Measurements from ENCODE around the gene MRPS2. TPM values are rescaled to one million over a fixed set of nuclear protein-coding genes. Genes with fewer than 3 reads are reported as not detected.

Gene MRPS2
- total and polyA plus RNA-seq, 2 donors = 17.8 to 35.5 TPM

- DNase-seq (ENCODE audit: low read depth in 6 of 9, low spot score in 9 of 9) = no peak
- no peaks in the 10 kb centered on the region for H3K9me3 ChIP-seq (ENCODE audit: control insufficient read depth in 2 of 2, insufficient read depth in 1 of 2, low read length in 1 of 2)
- no peaks in the 10 kb centered on the region for H3K4me1 ChIP-seq (ENCODE audit: control insufficient read depth in 2 of 2, insufficient read depth in 2 of 2, low read length in 2 of 2)
- no peak overlapping the region for H3K27ac ChIP-seq (ENCODE audit: low read depth in 1 of 2, low read length in 1 of 2)
- H3K4me3 ChIP-seq (ENCODE audit: low read length in 2 of 2) = no peak overlapping the region
- peaks cover 0 to 5% of the 10 kb centered on the region in 2 donors for H3K27me3 ChIP-seq (ENCODE audit: control insufficient read depth in 2 of 2, insufficient read depth in 1 of 2, low read length in 1 of 2)
- no peaks in the 10 kb centered on the region for H3K36me3 ChIP-seq (ENCODE audit: control insufficient read depth in 2 of 2, insufficient read depth in 2 of 2, low read length in 1 of 2)
- WGBS = 97% methylated on average over 24 of the region's 24 CpGs
Measured at GRCh38 chr9:135517407-135517822, 16.9 kb downstream of the MRPS2 start.

GRCh38 chr9:135519179-135519971 lies 18.9 kb downstream of the MRPS2 start:
- H3K27me3 ChIP-seq (ENCODE audit: control insufficient read depth in 2 of 2, insufficient read depth in 1 of 2, low read length in 1 of 2) = peaks cover 0 to 5% of the 10 kb centered on the region in 2 donors
- H3K4me3 ChIP-seq (ENCODE audit: low read length in 2 of 2) = no peak overlapping the region
- H3K4me1 ChIP-seq (ENCODE audit: control insufficient read depth in 2 of 2, insufficient read depth in 2 of 2, low read length in 2 of 2) = no peaks in the 10 kb centered on the region
- no peak for DNase-seq (ENCODE audit: low read depth in 6 of 9, low spot score in 9 of 9)
- 96% methylated on average over 10 of the region's 10 CpGs for WGBS
- H3K36me3 ChIP-seq (ENCODE audit: control insufficient read depth in 2 of 2, insufficient read depth in 2 of 2, low read length in 1 of 2) = no peaks in the 10 kb centered on the region
- no peaks in the 10 kb centered on the region for H3K9me3 ChIP-seq (ENCODE audit: control insufficient read depth in 2 of 2, insufficient read depth in 1 of 2, low read length in 1 of 2)
- no peak overlapping the region for H3K27ac ChIP-seq (ENCODE audit: low read depth in 1 of 2, low read length in 1 of 2)

GRCh38 chr9:135520916-135521607 lies 20.6 kb downstream of the MRPS2 start, which contains the start of gene LCN1:
Gene LCN1, plus strand, starts transcription at chr9:135521440. Its CDS starts 58 bp downstream, at chr9:135521498.
- no peak for DNase-seq (ENCODE audit: low read depth in 6 of 9, low spot score in 9 of 9)
- no peaks in the 10 kb centered on the region for H3K9me3 ChIP-seq (ENCODE audit: control insufficient read depth in 2 of 2, insufficient read depth in 1 of 2, low read length in 1 of 2)
- H3K27ac ChIP-seq (ENCODE audit: low read depth in 1 of 2, low read length in 1 of 2) = no peak within 1 kb of the TSS
- no peaks in the 10 kb centered on the region for H3K4me1 ChIP-seq (ENCODE audit: control insufficient read depth in 2 of 2, insufficient read depth in 2 of 2, low read length in 2 of 2)
- peaks cover 0 to 5% of the 10 kb centered on the region in 2 donors for H3K27me3 ChIP-seq (ENCODE audit: control insufficient read depth in 2 of 2, insufficient read depth in 1 of 2, low read length in 1 of 2)
- 90% methylated on average over 18 of the region's 18 CpGs for WGBS
- H3K36me3 ChIP-seq (ENCODE audit: control insufficient read depth in 2 of 2, insufficient read depth in 2 of 2, low read length in 1 of 2) = no peaks in the 10 kb centered on the region
- H3K4me3 ChIP-seq (ENCODE audit: low read length in 2 of 2) = no peak within 1 kb of the TSS

GRCh38 chr9:135521608-135522095 lies 21.2 kb downstream of the MRPS2 start:
- peaks cover 0 to 3% of the 10 kb centered on the region in 2 donors for H3K27me3 ChIP-seq (ENCODE audit: control insufficient read depth in 2 of 2, insufficient read depth in 1 of 2, low read length in 1 of 2)
- WGBS = 94% methylated on average over 11 of the region's 11 CpGs
- H3K4me1 ChIP-seq (ENCODE audit: control insufficient read depth in 2 of 2, insufficient read depth in 2 of 2, low read length in 2 of 2) = no peaks in the 10 kb centered on the region
- no peaks in the 10 kb centered on the region for H3K36me3 ChIP-seq (ENCODE audit: control insufficient read depth in 2 of 2, insufficient read depth in 2 of 2, low read length in 1 of 2)
- no peak overlapping the region for H3K4me3 ChIP-seq (ENCODE audit: low read length in 2 of 2)
- H3K9me3 ChIP-seq (ENCODE audit: control insufficient read depth in 2 of 2, insufficient read depth in 1 of 2, low read length in 1 of 2) = no peaks in the 10 kb centered on the region
- no peak for DNase-seq (ENCODE audit: low read depth in 6 of 9, low spot score in 9 of 9)
- H3K27ac ChIP-seq (ENCODE audit: low read depth in 1 of 2, low read length in 1 of 2) = no peak overlapping the region

GRCh38 chr9:135522137-135522877 lies 21.8 kb downstream of the MRPS2 start:
- H3K36me3 ChIP-seq (ENCODE audit: control insufficient read depth in 2 of 2, insufficient read depth in 2 of 2, low read length in 1 of 2) = no peaks in the 10 kb centered on the region
- peaks cover 1 to 5% of the 10 kb centered on the region in 2 donors for H3K9me3 ChIP-seq (ENCODE audit: control insufficient read depth in 2 of 2, insufficient read depth in 1 of 2, low read length in 1 of 2)
- H3K27me3 ChIP-seq (ENCODE audit: control insufficient read depth in 2 of 2, insufficient read depth in 1 of 2, low read length in 1 of 2) = peaks cover 0 to 3% of the 10 kb centered on the region in 2 donors
- no peak for DNase-seq (ENCODE audit: low read depth in 6 of 9, low spot score in 9 of 9)
- no peak overlapping the region for H3K27ac ChIP-seq (ENCODE audit: low read depth in 1 of 2, low read length in 1 of 2)
- H3K4me1 ChIP-seq (ENCODE audit: control insufficient read depth in 2 of 2, insufficient read depth in 2 of 2, low read length in 2 of 2) = no peaks in the 10 kb centered on the region
- 65% methylated on average over 16 of the region's 16 CpGs for WGBS
- H3K4me3 ChIP-seq (ENCODE audit: low read length in 2 of 2) = no peak overlapping the region

GRCh38 chr9:135522931-135523330 lies 22.4 kb downstream of the MRPS2 start:
- H3K27me3 ChIP-seq (ENCODE audit: control insufficient read depth in 2 of 2, insufficient read depth in 1 of 2, low read length in 1 of 2) = no peaks in the 10 kb centered on the region
- H3K27ac ChIP-seq (ENCODE audit: low read depth in 1 of 2, low read length in 1 of 2) = no peak overlapping the region
- peaks cover 1 to 9% of the 10 kb centered on the region in 2 donors for H3K9me3 ChIP-seq (ENCODE audit: control insufficient read depth in 2 of 2, insufficient read depth in 1 of 2, low read length in 1 of 2)
- H3K36me3 ChIP-seq (ENCODE audit: control insufficient read depth in 2 of 2, insufficient read depth in 2 of 2, low read length in 1 of 2) = no peaks in the 10 kb centered on the region
- H3K4me1 ChIP-seq (ENCODE audit: control insufficient read depth in 2 of 2, insufficient read depth in 2 of 2, low read length in 2 of 2) = no peaks in the 10 kb centered on the region
- DNase-seq (ENCODE audit: low read depth in 6 of 9, low spot score in 9 of 9) = no peak
- WGBS = 80% methylated on average over 17 of the region's 17 CpGs
- H3K4me3 ChIP-seq (ENCODE audit: low read length in 2 of 2) = no peak overlapping the region

- Histone ChIP-seq H3K27me3 (ENCODE audit: control insufficient read depth in 2 of 2, insufficient read depth in 1 of 2, low read length in 1 of 2) (no peaks in the 10 kb centered on the region), H3K4me3 (ENCODE audit: low read length in 2 of 2) (no peak overlapping the region), H3K36me3 (ENCODE audit: control insufficient read depth in 2 of 2, insufficient read depth in 2 of 2, low read length in 1 of 2) (no peaks in the 10 kb centered on the region), H3K4me1 (ENCODE audit: control insufficient read depth in 2 of 2, insufficient read depth in 2 of 2, low read length in 2 of 2) (no peaks in the 10 kb centered on the region), H3K27ac (ENCODE audit: low read depth in 1 of 2, low read length in 1 of 2) (no peak overlapping the region), H3K9me3 (ENCODE audit: control insufficient read depth in 2 of 2, insufficient read depth in 1 of 2, low read length in 1 of 2) (peaks cover 3 to 9% of the 10 kb centered on the region in 2 donors)
- no peak for DNase-seq (ENCODE audit: low read depth in 6 of 9, low spot score in 9 of 9)
- 92% methylated on average over 21 of the region's 21 CpGs for WGBS
Measured at GRCh38 chr9:135523521-135524129, 23.1 kb downstream of the MRPS2 start.

GRCh38 chr9:135524130-135524861 lies 23.8 kb downstream of the MRPS2 start:
- no peak overlapping the region for H3K27ac ChIP-seq (ENCODE audit: low read depth in 1 of 2, low read length in 1 of 2)
- WGBS = 91% methylated on average over 27 of the region's 27 CpGs
- DNase-seq (ENCODE audit: low read depth in 6 of 9, low spot score in 9 of 9) = no peak
- H3K4me3 ChIP-seq (ENCODE audit: low read length in 2 of 2) = no peak overlapping the region
- H3K9me3 ChIP-seq (ENCODE audit: control insufficient read depth in 2 of 2, insufficient read depth in 1 of 2, low read length in 1 of 2) = peaks cover 3 to 9% of the 10 kb centered on the region in 2 donors
- no peaks in the 10 kb centered on the region for H3K27me3 ChIP-seq (ENCODE audit: control insufficient read depth in 2 of 2, insufficient read depth in 1 of 2, low read length in 1 of 2)
- H3K4me1 ChIP-seq (ENCODE audit: control insufficient read depth in 2 of 2, insufficient read depth in 2 of 2, low read length in 2 of 2) = no peaks in the 10 kb centered on the region
- H3K36me3 ChIP-seq (ENCODE audit: control insufficient read depth in 2 of 2, insufficient read depth in 2 of 2, low read length in 1 of 2) = no peaks in the 10 kb centered on the region
